Activated naive CD4-positive, alpha-beta T cell treated with anti-CD3 and anti-CD28 coated beads, Interleukin-2, amount 50 U/mL, for 72 hours (primary cell): ENCODE data around the gene UBASH3B. TPM values are rescaled to one million over a fixed set of nuclear protein-coding genes. Genes with fewer than 3 reads are reported as not detected.
A peak's percentile ranks its signal among the peaks of the same experiment; 100 is the strongest.
"Not testable (repeated sequence)": the region's sequence is repeated elsewhere in the genome, so short reads cannot be mapped to it uniquely, and the experiment has no call there.

ENCODE experiments used
- ATAC-seq, 2 donors: fragments of 150-1000 bp; cut with Tn5 transposase; 2 replicates each; pipeline ENCODE4 v1.10.0; 2021; ENCODE audit warnings: mild to moderate bottlenecking in 2 of 2, moderate library complexity in 2 of 2
- DNase-seq, 2 donors: peaks; one replicate each; pipeline ENCODE4 v3.0.0; 2021 to 2022; ENCODE audit warnings: low spot score in 2 of 2
- H3K27ac Mint-ChIP-seq, 2 donors: one replicate each; pipeline ENCODE4 v1.8.0; 2022; ENCODE audit warnings: mild to moderate bottlenecking in 2 of 2, mixed read lengths in 2 of 2
- H3K36me3 Mint-ChIP-seq, 2 donors: one replicate each; pipeline ENCODE4 v1.8.0; 2022; ENCODE audit warnings: mixed read lengths in 2 of 2
- H3K9me3 Mint-ChIP-seq, 2 donors: one replicate each; pipeline ENCODE4 v1.8.0; 2022; ENCODE audit warnings: mixed read lengths in 2 of 2
- total RNA-seq, 2 donors: library from RNA; stranded (reverse); gene quantifications; one replicate each; pipeline ENCODE4 v1.2.3, GENCODE V29; 2022

UBASH3B gene, protein sequence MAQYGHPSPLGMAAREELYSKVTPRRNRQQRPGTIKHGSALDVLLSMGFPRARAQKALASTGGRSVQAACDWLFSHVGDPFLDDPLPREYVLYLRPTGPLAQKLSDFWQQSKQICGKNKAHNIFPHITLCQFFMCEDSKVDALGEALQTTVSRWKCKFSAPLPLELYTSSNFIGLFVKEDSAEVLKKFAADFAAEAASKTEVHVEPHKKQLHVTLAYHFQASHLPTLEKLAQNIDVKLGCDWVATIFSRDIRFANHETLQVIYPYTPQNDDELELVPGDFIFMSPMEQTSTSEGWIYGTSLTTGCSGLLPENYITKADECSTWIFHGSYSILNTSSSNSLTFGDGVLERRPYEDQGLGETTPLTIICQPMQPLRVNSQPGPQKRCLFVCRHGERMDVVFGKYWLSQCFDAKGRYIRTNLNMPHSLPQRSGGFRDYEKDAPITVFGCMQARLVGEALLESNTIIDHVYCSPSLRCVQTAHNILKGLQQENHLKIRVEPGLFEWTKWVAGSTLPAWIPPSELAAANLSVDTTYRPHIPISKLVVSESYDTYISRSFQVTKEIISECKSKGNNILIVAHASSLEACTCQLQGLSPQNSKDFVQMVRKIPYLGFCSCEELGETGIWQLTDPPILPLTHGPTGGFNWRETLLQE
- total RNA-seq, result 10 to 100 TPM; 11.6 to 26.0 TPM

DNA sequence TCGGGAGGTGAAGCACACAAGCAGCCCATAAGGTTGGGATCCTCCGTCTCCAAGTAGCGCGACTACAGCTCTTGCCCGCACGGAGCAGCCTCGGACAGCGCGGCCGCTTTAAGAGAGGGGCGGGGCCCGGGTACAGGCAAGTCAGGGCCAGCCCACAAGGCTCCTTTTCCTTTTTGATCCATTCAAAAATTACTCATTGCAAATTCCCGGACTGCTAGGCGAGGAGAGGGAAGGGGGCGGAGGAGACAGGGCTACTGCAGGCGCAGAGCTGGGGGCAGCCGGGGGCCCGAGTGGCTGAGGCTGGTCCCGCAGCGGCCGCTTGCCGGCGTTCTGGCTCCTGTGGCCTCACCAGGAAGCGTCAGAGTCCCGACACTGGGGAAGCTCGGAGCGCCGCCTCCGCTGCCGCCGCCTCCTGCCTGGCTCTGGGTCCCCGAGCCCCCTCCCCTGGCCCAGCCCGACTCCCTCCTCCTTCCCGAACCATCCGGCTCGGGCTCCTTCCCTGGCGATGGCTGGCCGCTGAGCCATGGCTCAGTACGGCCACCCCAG is at the start of gene UBASH3B:
TSS of gene UBASH3B (plus strand) at position 196 of the 546 bp plus-strand sequence. CDS start at position 524, 328 bp downstream.
- DNase-seq, result peak; percentile 66 to 76
- Mint-ChIP-seq H3K36me3 (peaks cover 0 to 6% of the 10 kb centered on the region in 2 donors), H3K9me3 (no peaks in the 10 kb centered on the region), H3K27ac (peak within 1 kb of the TSS; percentile 52 to 82)
- ATAC-seq, result peak; percentile 79 to 80

DNA sequence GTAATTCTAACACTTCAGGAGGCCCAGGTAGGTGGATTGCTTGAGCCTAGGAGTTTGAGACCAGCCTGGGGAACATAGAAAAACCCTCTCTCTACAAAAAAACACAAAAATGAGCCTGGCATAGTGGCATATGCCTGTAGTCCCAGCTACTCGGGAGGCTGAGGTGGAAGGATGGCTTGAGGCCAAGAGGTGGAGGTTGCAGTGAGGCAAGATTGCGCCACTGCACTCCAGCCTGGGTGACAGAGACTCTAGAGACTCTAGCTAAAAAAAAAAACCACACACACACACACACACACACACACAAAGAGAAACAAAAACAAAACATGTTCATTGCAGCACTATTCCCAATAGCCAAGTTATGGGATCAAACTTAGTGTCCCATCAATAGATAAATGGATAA is 48.4 kb upstream of the UBASH3B start:
- DNase-seq, ATAC-seq, H3K36me3 Mint-ChIP-seq, H3K9me3 Mint-ChIP-seq, H3K27ac Mint-ChIP-seq: not testable (repeated sequence)

DNA sequence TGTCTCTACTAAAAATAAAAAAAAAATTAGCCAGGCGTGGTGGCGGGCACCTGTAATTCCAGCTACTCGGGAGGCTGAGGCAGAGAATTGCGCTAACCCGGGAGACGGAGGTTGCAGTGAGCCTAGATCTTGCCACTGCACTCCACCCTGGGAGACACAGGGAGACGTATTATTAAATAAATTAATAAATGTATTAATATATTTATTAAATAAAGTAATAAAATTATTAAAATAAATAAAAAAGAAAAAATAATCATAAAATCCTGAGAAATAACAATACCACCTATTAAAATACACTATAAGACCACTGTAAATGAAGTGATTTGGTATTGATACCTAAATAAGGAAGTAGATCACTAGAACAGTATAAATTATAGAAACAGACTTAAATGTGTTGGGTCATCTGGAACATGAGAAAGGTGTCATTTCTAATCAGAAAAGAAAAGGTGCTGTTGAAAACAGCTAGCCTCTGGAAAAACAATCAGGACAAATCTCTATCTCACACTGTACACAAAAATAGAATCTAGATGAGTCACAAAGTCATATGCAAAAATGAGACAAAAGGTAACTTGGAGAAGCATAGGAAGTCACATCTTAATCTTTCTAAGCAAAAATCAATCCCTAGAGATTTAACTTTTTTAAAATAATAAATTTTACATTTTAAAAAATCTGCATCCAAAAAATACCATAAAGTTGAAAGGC is 43.2 kb upstream of the UBASH3B start:
- DNase-seq (no peak), ATAC-seq (no peak)
- H3K27ac Mint-ChIP-seq, result no peak overlapping the region
- no peaks in the 10 kb centered on the region for H3K36me3 Mint-ChIP-seq
- no peaks in the 10 kb centered on the region for H3K9me3 Mint-ChIP-seq

DNA sequence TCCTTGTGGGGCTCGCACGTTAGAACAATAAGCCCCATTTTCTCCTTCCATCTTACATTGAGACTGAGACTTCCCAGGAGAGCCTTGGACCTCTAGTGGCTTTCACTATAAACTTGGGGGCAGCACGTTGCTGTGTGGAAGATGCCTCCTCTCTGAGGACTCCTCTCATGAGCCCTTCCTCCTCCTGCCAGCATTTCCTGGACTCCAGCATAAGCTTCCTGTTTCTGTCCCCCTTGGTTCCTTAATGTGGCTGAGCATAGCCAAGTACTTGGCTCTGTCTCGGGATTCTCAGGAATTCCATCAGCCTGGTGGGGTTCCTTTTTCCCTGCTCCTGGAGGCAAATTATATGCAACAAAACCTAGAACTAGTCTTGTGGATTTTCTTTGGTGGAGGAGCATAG is 38.8 kb upstream of the UBASH3B start:
- no peak for ATAC-seq
- H3K27ac Mint-ChIP-seq, result no peak overlapping the region
- H3K9me3 Mint-ChIP-seq, result no peaks in the 10 kb centered on the region
- no peaks in the 10 kb centered on the region for H3K36me3 Mint-ChIP-seq
- no peak for DNase-seq

DNA sequence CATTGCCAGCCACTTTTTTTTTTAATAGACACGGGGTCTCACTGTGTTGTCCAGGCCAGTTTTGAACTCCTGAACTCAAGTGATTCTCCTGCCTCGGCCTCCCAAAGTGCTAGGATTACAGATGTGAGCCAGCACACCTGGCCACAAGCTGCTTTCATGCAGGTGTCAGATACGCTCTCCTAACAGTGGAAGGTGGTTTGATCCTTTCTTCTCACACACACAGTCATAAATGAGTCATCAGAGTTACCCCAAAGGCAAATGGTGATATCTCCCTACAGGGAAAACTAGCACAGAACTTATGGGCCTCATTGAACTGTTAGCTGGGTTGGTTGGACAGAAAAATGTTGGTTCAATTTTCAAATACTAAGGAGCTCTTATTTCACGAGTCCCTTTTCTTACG is 38.2 kb upstream of the UBASH3B start:
- ATAC-seq (peak; percentile 64 to 69), DNase-seq (no peak)
- Mint-ChIP-seq H3K27ac (peak overlapping the region in 1 of 2 donors; percentile 15), H3K9me3 (no peaks in the 10 kb centered on the region), H3K36me3 (no peaks in the 10 kb centered on the region)

DNA sequence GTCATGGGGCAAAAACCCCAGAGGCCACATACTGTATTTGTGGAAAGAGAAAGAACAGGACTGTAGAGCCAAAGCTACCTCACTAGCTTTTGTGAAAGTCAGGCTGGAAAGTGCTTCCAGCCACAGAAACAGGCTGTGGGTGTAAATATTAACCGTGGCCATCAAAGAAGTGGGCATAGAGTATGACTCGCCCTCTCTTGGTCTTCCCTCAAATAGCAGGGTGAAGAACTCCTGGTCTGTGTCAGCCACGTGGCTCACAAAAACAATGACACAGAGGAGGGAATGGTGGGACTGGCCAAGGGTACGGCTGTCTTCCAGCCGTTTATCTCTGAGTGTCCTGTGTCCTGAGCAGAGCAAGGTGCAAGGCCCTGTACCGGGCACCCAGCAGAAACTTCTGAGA is 37.6 kb upstream of the UBASH3B start:
- DNase-seq (no peak), ATAC-seq (peak in 1 of 2 donors; percentile 56)
- Mint-ChIP-seq H3K9me3 (no peaks in the 10 kb centered on the region), H3K36me3 (no peaks in the 10 kb centered on the region), H3K27ac (no peak overlapping the region)

DNA sequence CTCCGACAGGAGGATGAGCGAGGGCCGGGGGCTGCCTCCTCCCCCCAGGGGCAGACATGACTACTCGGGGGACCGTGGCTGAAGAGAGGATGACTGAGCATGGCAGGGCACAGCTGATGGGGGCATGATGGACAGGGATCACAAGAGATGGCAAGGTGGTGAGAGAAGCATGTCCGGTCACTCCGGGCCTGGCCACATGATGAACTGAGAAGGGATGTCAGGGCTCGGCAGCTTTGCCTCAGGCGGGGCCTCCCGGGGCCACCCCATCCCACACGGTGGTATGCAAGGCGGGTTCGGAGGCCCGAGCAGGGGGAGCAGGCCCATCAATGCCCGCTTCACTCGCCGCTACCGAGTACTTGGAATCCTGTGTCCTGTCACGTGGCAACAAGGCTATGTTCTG is 36.6 kb upstream of the UBASH3B start:
- ATAC-seq (no peak), DNase-seq (no peak)
- Mint-ChIP-seq H3K27ac (no peak overlapping the region), H3K36me3 (no peaks in the 10 kb centered on the region), H3K9me3 (no peaks in the 10 kb centered on the region)

DNA sequence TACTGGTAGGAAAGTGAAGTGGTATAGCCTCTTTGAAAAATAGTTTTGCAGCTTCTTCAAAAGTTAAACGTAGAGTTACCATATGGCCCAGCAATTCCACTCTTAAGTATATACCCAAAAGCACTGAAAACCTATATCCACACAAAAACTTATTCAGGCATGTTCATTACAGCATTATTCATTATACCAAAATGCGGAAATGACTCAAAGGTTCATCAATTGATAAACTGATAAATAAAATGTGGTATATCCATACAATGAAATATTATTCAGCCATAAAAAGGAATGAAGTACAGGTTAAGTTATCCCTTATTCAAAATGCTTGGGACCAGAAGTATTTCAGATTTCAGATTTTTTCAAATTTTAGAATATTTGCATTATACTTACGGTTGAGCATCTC is 35.8 kb upstream of the UBASH3B start:
- H3K27ac Mint-ChIP-seq, result no peak overlapping the region
- no peaks in the 10 kb centered on the region for H3K9me3 Mint-ChIP-seq
- H3K36me3 Mint-ChIP-seq, result no peaks in the 10 kb centered on the region
- ATAC-seq (no peak), DNase-seq (no peak)

DNA sequence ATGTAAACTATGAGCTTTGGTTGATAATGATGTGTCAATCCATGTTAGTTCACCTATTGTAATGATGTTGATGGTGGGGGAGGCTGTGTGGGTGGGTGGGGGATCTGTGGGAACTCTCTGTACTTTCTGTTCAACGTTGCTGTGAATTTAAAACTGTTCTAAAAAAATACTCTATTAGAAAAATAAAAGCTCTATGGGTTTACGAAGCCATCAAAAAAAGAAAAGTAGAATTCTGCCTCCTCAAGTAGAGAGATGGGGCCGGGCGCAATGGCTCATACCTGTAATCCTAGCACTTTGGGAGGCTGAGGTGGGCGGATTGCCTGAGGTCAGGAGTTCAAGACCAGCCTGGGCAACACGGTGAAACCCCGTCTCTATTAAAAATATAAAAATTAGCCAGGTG is 30.0 kb upstream of the UBASH3B start:
- not testable (repeated sequence) for ATAC-seq, DNase-seq, H3K9me3 Mint-ChIP-seq, H3K27ac Mint-ChIP-seq, H3K36me3 Mint-ChIP-seq

DNA sequence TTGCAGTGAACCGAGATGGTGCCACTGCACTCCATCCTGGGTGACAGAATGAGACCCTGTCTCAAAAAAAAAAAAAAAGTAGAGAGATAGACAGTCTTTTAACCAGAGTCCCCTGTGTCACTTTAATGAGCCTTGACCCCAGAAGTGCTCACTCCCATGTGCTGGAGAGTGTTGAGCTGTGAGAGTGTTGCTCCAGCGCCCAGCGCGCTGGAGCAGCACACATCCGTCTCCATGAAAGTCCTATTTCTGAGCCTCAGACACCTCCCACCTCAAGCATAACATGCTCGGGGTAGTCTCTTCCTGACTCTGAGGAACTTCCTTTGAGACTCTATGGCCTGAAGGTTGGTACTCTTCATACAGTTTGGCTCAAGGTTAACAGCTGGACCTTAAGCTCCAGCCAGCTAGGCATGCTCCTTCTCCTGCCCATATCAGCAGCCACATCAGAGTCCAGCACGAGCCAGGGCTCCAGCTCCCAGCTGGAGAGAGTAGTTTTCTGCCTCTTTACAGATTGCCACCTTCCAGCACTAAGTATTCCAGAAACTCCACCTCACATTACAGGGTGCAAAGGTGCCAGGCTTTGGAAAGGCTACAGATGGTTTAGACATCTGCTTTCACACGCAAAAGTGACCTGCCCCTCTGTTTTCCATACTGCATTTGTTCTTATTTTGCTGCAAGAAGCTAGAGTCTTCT is 29.4 kb upstream of the UBASH3B start:
- DNase-seq, result no peak
- Mint-ChIP-seq H3K27ac (no peak overlapping the region), H3K36me3 (no peaks in the 10 kb centered on the region), H3K9me3 (no peaks in the 10 kb centered on the region)
- no peak for ATAC-seq

DNA sequence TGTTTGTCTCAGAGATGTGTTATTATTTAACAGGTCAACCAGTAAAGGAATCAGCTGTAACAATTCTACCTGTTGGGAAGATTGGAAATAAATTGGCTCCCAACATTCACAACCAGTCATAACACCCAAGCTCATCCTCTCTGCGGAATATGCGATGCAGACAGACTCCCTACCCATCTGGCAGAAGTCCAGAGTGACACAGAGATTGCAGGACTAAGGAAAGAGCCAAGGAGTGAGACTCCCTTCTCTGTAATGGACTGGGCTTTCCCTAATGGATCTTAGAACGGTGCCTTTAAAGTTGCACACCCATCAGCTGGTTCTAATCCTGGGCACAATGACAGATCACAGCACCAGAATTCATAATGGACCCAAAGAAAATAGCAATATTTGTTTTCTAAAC is 27.8 kb upstream of the UBASH3B start:
- Mint-ChIP-seq H3K9me3 (no peaks in the 10 kb centered on the region), H3K36me3 (no peaks in the 10 kb centered on the region), H3K27ac (no peak overlapping the region)
- ATAC-seq, result no peak
- no peak for DNase-seq

DNA sequence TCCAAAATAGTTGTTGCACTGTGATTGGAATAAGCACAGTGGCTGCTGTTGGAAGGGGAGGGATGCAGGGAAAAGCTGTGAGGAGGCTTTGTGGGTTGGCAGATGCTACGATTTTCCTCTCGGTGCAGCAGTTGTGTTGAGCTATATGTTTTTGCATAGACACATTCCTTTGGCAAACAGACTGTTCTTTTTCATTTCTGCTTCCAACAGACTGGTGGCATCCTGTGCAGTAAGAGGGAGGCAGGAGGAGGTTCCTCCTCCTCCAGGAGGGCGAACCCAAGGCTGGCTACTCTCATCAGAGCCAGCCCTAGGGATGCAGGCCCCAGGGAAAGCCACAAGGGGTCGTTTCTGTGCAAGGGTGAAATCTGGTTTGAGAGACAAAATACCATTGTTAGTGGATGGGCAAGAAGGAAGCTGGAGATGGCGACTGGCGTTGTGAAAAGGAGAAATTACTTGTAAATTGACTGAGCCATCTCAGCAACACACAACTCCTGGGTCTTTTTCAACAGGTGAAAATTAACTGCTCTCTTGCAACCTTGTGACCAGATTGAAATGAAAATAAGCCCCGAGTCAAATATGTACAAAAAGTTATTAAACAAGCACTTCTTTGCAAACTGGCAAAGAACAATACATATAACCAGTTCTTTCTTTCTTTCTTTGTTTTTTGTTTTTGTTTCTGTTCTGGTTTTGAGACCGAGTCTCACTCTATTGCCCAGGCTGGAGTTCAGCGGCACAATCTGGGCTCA is 26.5 kb upstream of the UBASH3B start:
- ATAC-seq (peak; percentile 72 to 88), DNase-seq (peak in 1 of 2 donors; percentile 69)
- no peaks in the 10 kb centered on the region for H3K36me3 Mint-ChIP-seq
- no peaks in the 10 kb centered on the region for H3K9me3 Mint-ChIP-seq
- H3K27ac Mint-ChIP-seq, result no peak overlapping the region

DNA sequence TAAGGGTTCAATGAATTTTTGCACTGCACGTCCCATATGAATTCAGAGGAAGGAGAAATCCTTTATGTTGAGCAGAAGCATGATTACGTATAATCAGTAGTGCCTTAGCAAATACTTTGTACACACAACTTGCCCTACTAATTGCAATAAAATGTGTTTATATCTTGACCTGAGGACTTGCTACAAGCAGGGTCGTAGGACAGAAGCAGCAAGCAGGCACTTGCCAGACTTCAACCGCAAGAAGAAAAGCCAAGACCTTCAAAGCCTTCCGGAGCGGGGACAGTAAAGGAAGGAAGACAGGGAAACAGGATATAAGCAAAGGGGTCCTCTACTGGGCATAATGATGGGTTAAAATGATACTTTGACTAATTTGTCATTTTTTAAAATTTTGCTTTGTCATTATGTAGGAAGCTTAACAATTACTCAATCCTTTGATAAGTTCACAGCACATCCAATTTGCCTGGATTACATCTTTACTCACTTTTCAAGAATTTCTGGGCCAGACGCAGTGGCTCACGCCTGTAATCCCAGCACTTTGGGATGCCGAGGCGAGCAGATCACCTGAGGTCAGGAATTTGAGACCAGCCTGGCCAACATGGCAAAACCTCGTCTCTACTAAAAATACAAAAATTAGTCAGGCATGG is 23.2 kb upstream of the UBASH3B start:
- ATAC-seq (no peak), DNase-seq (no peak)
- H3K36me3 Mint-ChIP-seq, result no peaks in the 10 kb centered on the region
- H3K27ac Mint-ChIP-seq, result no peak overlapping the region
- no peaks in the 10 kb centered on the region for H3K9me3 Mint-ChIP-seq

DNA sequence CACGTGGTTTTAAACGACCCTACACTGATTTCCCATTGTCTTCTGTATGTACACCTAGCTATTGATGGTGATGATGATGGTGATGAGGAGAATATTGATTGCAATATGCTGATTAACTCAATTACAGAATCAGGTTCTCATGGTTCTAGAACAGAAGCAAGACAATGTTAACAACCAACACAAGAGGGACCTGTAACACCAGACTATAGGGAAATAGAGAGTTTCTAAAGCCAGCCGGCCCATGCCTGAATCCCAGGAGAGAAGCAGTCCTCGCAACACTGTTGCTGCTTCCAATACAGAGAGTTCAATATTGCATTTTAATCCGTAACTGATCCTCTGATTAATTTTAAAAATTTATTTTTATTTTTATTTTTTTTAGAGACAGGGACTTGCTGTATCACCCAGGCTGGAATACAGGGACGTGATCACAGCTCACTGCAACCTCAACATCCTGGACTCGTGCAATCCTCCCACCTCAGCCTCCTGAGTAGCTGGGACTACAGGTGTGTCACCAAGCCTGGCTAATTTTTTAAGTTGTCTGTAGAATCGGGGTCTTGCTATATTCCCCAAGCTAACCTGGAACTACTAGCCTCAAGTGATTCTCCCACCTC is 22.2 kb upstream of the UBASH3B start:
- Mint-ChIP-seq H3K9me3 (no peaks in the 10 kb centered on the region), H3K36me3 (no peaks in the 10 kb centered on the region), H3K27ac (no peak overlapping the region)
- DNase-seq (no peak), ATAC-seq (peak; percentile 37 to 53)

DNA sequence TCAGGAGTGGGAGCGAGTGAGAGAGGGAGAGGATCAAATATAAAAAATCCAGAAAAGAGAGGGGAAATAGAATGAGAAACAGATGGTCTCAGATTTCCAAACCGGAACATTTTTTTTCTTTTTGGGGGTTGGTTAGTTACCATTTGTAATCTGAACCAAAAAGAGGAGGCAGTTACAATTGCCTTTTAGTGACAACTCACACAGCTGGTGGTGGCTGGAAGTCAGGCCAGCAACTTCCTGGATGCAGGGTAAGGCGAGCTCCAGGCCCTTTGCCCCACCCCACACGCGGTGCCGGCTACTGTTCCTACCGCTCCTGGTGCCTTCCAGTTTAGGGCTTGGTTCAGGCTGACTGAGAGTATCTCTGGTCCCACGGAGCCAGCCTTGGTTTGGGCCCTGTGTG is 21.0 kb upstream of the UBASH3B start:
- Mint-ChIP-seq H3K27ac (no peak overlapping the region), H3K9me3 (no peaks in the 10 kb centered on the region), H3K36me3 (no peaks in the 10 kb centered on the region)
- ATAC-seq (no peak), DNase-seq (no peak)
